Uterus (tissue), 2 donors: ENCODE measurements around the gene APOC3.

Source experiments
- POLR2A ChIP-seq, 2 donors: fragments of 450-650 bp; IDR thresholded peaks; one replicate each; pipeline ENCODE4 v1.6.1; 2016; ENCODE audit warnings: antibody characterized with exemption in 2 of 2, mild to moderate bottlenecking in 1 of 2, moderate library complexity in 1 of 2
- TF ChIP-seq, protein P1 (sequence below), 4 experiments: fragments of 200-600 bp in 2 of 4; fragments of 450-650 bp in 2 of 4; sonication (generic) in 2 of 4; IDR thresholded peaks; one replicate each; pipeline ENCODE4 v1.5.1; 2016 to 2019; ENCODE audit warnings: antibody characterized with exemption in 4 of 4, mild to moderate bottlenecking in 2 of 4, moderate library complexity in 1 of 4

DNA sequence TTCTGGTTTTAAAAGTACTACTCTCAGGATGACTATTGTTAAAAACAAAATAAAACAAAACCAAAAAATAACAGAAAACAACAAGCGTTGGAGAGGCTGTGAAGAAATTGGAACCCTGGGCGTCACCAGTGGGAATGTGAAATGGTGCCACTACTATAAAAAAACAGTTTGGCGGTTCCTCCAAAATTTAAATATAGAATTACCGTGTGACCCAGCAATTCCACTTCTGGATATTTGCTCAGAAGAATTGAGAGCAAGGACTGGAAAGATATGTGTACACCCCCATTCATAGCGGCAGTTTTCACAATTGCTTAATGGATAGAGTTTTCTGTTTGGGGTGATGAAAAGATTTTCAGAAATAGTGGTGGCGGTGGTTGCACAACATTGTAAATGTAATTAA, 15.2 kb upstream of the APOC3 start:
- TF ChIP-seq, protein P1, sequence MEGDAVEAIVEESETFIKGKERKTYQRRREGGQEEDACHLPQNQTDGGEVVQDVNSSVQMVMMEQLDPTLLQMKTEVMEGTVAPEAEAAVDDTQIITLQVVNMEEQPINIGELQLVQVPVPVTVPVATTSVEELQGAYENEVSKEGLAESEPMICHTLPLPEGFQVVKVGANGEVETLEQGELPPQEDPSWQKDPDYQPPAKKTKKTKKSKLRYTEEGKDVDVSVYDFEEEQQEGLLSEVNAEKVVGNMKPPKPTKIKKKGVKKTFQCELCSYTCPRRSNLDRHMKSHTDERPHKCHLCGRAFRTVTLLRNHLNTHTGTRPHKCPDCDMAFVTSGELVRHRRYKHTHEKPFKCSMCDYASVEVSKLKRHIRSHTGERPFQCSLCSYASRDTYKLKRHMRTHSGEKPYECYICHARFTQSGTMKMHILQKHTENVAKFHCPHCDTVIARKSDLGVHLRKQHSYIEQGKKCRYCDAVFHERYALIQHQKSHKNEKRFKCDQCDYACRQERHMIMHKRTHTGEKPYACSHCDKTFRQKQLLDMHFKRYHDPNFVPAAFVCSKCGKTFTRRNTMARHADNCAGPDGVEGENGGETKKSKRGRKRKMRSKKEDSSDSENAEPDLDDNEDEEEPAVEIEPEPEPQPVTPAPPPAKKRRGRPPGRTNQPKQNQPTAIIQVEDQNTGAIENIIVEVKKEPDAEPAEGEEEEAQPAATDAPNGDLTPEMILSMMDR (IDR thresholded peaks at IDR 0.05) = no peak
- no peak for TF ChIP-seq POLR2A (IDR thresholded peaks at IDR 0.05)
